Stimulated activated CD4-positive, alpha-beta T cell treated with anti-CD3 and anti-CD28 coated beads, TNF-alpha, amount 100 ng/mL, for 48 hours (primary cell): ENCODE measurements around the gene KIF6.
A peak's percentile ranks its signal among the peaks of the same experiment; 100 is the strongest.

Experiments used
- DNase-seq, 3 donors: peaks; one replicate each; pipeline ENCODE4 v3.0.0-alpha.2; 2020; ENCODE audit warnings: low read depth in 3 of 3

Gene KIF6

GRCh38 chr6:39378960-39379425 lies 346.2 kb downstream of the KIF6 start:
- DNase-seq = no peak

- DNase-seq = no peak
Measured at GRCh38 chr6:39378175-39378959, 346.8 kb downstream of the KIF6 start.

GRCh38 chr6:39377539-39377950 lies 347.7 kb downstream of the KIF6 start:
- no peak for DNase-seq

- no peak for DNase-seq
Measured at GRCh38 chr6:39375405-39375804, 349.8 kb downstream of the KIF6 start.

GRCh38 chr6:39370390-39370789 lies 354.8 kb downstream of the KIF6 start:
- no peak for DNase-seq

- no peak for DNase-seq
Measured at GRCh38 chr6:39369987-39370386, 355.2 kb downstream of the KIF6 start.

GRCh38 chr6:39367700-39368099 lies 357.5 kb downstream of the KIF6 start:
- DNase-seq = no peak

GRCh38 chr6:39366931-39367618 lies 358.1 kb downstream of the KIF6 start:
- no peak for DNase-seq

GRCh38 chr6:39365281-39366074 lies 359.7 kb downstream of the KIF6 start:
- no peak for DNase-seq

GRCh38 chr6:39363280-39363679 lies 361.9 kb downstream of the KIF6 start:
- DNase-seq = no peak

GRCh38 chr6:39362487-39362865 lies 362.7 kb downstream of the KIF6 start:
- DNase-seq = no peak

- peak; percentile 17 to 40 (median 35) for DNase-seq
Measured at GRCh38 chr6:39361657-39362486, 363.3 kb downstream of the KIF6 start.

- DNase-seq = no peak
Measured at GRCh38 chr6:39360378-39360777, 364.8 kb downstream of the KIF6 start.

- DNase-seq = no peak
Measured at GRCh38 chr6:39357998-39358686, 367.1 kb downstream of the KIF6 start.

GRCh38 chr6:39353698-39354315 lies 371.4 kb downstream of the KIF6 start:
- no peak for DNase-seq

- no peak for DNase-seq
Measured at GRCh38 chr6:39350723-39351505, 374.3 kb downstream of the KIF6 start.

GRCh38 chr6:39348740-39349139 lies 376.5 kb downstream of the KIF6 start:
- DNase-seq = no peak

- peak; percentile 19 to 36 (median 19) for DNase-seq
Measured at GRCh38 chr6:39347906-39348585, 377.2 kb downstream of the KIF6 start.

GRCh38 chr6:39347206-39347605 lies 378.0 kb downstream of the KIF6 start:
- no peak for DNase-seq
